ENCODE results near the gene MORN5.

The MORN5 gene

DNA sequence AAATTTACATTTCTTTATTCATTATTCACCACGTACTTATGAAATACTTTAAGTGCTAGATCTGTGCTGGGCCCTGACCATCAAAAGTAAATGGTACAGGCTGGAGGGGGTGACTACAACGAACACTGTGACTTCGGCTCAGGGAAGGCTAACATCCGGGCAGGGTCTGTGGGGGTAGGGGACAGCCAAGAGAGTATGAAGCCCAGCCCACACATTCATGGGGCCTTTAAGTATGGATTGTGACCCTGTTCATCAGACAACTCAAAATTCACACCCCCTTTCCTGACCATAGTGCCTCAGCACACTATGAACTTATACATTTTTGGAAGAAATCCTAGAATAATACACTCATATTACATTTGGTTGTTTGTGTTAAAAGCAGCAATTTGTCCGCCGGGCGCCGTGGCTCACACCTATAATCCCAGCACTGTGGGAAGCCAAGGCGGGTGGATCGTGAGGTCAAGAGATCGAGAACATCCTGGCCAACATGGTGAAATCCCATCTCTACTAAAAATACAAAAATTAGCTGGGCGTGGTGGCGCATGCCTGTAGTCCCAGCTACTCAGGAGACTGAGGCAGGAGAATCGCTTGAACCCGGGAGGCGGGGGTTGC is 33.3 kb downstream of the MORN5 start:
- ATAC-seq: no peak

DNA sequence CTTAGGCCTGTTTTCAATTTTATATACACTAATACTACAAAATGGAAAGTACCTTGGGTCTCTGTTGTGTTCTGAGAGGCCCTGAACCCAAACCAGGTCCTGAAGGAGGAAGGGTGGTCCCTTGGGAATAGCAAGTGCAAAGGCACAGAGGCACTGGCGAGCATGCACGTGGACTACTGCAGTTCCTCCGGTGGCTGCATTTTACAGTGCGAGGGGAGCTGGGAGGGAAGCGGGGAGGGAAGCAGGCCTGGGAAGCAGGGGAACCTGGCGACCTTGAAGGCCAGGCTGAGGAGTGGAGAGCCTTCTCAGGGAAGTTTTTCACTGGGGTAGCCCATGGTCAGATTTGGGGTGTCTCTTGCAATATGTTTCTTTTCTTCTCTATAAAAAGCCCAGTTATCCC is 33.9 kb downstream of the MORN5 start:
- no peak for ATAC-seq

GRCh38 chr9:122195875-122196274 is 36.2 kb downstream of the MORN5 start:
- no peak for ATAC-seq

GRCh38 chr9:122197426-122197825 is 37.7 kb downstream of the MORN5 start:
- ATAC-seq: no peak

DNA sequence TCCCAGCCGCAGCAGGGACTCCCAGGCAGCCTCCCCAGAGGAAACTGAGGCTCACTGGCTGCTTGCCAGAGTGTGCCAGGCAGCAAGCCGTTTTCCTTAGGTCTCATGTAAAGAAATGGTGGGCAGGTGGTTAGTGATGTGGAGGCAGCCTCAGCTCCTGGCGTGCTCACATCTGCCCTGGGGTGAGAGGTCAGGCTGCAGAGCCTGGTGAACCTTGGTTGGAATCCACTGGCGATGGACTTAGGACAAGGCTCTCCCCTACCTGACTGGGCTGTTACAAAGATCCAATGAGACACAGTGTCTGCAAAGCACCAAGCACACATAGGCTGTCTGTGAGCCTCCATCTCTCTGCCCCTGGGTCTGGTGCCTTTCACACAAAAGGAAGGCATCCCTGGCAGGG is 38.2 kb downstream of the MORN5 start:
- no peak for ATAC-seq

DNA sequence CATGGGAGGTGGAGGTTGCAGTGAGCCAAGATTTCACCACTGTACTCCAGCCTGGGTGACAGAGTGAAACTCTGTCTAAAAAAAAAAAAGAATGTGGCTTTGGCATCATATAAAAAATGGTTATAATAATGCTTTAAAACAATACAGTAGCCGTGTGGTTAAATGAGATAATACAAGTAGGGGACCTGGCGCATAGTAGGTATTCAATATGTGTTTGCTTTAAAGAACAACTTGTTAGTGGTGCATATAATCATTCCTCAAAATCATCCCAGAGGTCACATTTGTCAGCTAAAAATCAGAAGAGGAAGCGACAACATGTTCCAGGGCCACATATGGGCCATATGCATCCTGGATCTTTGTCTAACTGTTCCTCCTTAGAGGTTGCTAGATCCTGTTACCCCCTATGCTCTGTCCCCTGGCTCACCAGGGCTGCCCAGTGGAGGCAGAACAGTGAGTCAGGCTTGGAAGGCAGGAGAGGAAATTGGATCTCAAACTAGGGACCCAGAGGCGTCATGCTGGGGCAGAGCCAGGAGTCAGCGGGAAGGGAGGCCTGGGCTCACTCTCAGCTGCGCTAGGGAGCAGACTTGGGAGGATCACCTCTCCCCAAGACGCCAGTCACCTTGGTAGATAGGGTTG is 41.4 kb downstream of the MORN5 start:
- no peak for ATAC-seq

DNA sequence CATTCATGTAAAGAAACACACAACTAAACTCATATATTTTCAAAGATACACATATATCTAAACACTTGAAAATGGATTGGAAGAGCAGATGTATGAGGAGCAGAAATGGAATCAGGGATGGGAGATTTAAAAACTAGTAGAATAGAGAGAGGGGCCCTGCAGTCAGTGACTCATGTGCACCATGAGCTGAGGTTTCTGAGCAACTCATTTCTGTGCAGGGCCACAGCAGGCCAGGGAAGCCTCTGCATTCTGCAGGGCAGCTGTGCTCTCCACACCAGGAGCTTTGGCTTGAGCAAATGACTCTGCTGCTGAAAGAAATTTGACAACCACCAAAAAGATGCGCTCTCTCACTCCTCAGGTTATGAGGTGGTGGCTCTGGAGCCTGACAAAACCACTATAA is 41.9 kb downstream of the MORN5 start:
- no peak for ATAC-seq

DNA sequence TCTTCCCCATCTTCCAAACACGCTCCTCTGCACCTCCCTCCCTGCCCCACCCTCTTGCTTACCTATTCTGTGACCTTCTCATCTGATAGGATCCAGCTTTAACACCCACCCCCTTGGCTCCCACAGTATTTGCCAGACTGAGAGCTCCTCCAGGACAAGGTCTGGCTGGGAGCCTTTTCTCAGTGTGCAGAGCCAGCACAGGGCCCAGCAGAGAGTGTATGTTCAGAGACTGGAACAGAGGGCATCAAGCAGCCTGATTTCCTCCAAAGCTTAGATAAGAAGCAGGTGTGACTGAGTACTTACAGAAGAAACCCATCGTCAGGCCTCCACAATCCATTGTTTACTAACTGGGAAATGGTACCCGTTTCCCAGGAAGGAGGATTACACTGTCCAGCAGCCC is 42.4 kb downstream of the MORN5 start:
- no peak for ATAC-seq

DNA sequence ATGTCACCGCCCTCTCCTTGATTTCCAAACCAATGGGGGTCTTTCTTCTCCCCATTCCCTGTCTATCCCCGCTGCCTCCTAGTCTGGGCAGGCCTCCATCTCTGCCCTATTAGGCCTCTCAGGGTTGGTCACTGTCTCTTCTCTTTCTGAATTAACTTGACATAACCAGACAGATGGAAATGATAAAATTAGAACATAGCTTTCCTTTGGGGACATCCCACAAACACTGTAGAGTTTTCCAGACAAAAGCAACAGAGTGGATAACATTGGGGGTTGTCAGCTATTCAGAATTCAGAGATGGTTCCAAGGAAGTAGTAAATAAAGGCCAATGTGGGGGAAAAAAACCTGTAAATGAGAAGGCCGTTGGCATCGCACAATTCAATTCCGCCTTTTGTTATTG is 44.3 kb downstream of the MORN5 start:
- no peak for ATAC-seq

DNA sequence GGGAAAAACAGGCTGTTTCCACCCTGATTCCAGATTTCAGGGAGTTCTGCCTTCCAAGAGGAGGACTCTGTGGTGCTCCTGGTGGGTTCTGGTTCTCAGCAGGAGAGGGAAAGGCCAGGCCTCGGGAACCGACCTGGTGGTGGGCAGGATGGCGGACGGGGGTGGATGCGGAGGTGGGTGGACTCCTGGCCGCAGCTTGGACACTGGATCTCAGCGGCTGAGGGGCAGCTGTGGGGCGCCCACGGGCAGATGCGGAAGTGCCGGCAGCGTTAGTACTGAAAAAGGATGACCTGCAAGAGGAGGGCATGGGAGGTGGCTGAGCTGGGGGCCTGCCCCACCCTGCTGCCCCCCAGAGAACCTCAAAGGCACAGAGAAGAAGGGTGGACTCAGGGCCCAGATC is 44.8 kb downstream of the MORN5 start:
- no peak for ATAC-seq

GRCh38 chr9:122205176-122205575 is 45.5 kb downstream of the MORN5 start:
- no peak for ATAC-seq

GRCh38 chr9:122206118-122207046 is 46.7 kb downstream of the MORN5 start:
- ATAC-seq: no peak

DNA sequence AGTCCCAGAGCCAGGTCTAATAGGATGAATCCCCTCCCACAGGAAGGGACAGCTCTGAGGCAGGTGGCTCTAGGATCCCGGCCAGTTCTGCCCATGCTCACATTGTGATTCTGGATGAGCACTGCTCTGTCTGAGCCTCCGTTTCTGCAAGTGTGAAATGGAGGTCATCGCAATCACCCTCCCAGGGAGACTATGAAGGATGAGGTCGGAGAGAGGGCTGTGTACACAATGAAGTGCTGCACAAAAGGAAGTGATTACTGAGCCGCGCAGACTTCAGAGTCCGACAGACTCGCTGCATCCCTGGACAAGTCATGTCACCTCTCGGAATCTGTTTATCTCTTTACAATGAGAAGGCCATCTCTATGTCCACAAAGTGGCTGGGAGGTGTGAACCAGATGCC is 47.4 kb downstream of the MORN5 start:
- ATAC-seq: no peak

DNA sequence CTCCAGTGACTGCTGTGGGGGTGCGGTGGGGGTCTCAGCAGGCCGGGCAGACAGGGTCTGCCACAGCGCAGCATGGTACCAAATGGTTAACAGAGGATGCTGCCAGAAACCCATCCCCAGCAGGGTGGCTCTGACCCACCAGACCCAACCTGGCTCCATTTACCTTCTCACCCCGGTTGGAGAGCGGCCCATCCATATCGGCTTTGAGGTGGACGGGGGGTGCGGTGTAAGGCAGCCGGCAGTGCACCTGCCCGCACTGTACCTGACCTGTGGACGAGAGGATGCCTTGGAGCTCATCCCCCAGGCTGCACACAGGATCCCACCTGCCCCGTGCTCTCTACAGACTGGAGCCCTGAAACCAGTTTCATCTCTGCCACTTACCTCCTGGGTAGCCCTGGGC is 49.7 kb downstream of the MORN5 start:
- ATAC-seq: no peak

- ATAC-seq: no peak
Measured at GRCh38 chr9:122212473-122213004, 52.8 kb downstream of the MORN5 start.

GRCh38 chr9:122213102-122213588 is 53.4 kb downstream of the MORN5 start:
- ATAC-seq: no peak

DNA sequence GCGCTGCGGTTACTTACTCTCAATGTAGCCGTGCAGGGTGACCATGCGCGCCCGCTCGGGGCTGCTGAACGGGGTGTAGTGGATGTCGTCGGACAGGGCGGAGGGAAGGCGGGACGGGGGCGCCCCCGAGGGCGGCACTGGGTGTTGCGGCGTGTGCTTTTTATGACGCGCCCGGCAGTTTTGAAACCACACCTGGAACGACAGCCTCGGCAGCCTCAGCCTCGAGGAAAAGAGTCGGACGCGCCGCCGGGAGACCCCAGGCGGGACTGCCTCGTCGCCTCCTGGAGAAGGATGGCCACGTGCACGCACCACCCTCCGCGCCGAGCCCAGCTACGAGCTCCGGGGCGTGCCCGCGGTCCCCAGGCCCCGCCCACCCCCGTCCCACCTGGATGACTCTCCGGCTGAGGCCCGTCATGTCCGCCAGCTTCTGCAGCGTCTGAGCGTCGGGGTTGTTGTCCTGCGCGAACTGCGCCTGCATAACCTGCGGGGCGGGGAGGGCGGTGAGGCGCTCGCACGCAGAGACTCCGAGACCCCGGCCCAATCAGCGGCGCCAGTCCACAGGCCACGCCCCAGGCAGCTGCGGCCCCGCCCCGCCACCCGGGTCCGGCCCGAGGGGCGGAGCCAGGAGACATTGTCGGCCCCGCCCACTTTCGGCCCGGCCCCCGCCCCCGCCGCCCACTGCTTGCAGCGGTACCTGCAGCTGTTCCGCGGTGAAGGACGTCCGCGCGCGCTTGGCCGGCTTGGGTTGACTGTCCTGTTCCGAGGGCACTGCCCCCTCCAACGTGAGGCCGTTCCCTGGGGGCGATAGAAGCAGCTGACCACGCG is 54.1 kb downstream of the MORN5 start:
- ATAC-seq: peak; percentile 70 to 76

DNA sequence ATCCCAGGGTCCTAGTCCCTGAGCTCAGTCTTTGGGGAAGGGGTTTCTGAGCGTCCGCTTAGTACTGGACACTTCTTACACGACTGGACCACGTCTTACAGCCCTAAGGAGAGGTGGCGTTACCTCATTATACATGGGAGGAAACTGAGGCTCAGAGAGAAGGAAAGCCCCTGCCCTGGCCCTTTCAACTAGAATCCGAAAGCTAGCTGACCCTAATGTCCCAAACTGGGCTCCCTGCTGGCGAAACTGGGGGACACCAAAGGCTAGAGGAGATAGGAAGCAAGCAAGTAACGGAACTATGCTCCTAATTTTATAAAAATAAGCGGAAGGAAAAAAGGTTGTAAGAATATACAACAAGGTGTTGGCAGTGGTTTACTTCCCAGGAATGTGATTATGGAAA is 54.8 kb downstream of the MORN5 start:
- ATAC-seq: no peak

- no peak for ATAC-seq
Measured at GRCh38 chr9:122215663-122216062, 56.0 kb downstream of the MORN5 start.

- no peak for ATAC-seq
Measured at GRCh38 chr9:122216138-122216797, 56.6 kb downstream of the MORN5 start.

DNA sequence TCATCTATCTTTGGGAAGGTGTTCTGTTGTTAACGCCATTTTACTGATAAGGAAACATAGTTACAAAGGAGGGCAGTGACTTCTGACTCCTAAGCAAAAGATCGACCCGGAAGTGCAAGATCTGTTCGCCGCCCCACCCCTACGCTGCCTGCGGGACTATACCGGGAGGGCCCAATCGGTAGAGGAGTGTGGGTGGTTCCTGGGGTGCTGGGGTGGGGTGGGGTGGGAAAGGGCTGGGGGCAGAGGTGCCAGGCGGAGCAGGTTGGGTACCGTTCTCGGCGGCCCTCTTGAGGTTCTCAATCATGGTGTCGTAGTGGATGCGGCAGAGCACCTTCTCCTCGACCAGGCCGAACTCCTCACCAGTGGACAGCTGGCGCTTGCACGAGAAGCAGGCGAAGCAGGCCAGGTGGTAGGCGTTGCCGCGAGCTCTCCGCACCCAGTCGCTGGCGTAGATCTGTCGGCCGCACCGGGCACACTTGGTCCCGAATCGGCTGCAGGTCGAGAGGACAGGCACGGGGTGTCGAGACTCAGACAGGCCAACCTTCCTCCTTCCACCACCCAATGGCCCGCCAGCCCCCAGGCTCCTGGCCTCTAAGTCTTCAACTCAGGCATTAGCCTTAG is 57.2 kb downstream of the MORN5 start:
- ATAC-seq: no peak

All from activated CD4-positive, CD25-positive, alpha-beta regulatory T cell treated with anti-CD3 and anti-CD28 coated beads, Interleukin-2, amount 50 U/mL, for 24 hours (primary cell).